ENCODE measurements around the gene STXBP2. TPM values are rescaled to one million over a fixed set of nuclear protein-coding genes. Genes with fewer than 3 reads are reported as not detected.

The STXBP2 gene
- total RNA-seq, 1 experiment from 2014 or later, result 102 TPM

GRCh38 chr19:7636317-7636690, 606 bp upstream of the STXBP2 start:
- no peak overlapping the region for H3K27ac ChIP-seq (ENCODE audit: low read length)
- ChIA-PET CTCF (no interaction called here), POLR2A (no interaction called here)
- BruUV-seq (replicated peaks), result no TSS peak
- H3K9me3 ChIP-seq (ENCODE audit: control insufficient read depth, insufficient read depth, low read depth, low read length), result no peaks in the 10 kb centered on the region
- ATAC-seq (no peak), DNase-seq (ENCODE audit: low read depth, low spot score) (no peak)
- intact Hi-C loops (cut with micrococcal nuclease; ENCODE audit: unreplicated experiment), result no loop called here
- H3K4me3 ChIP-seq (ENCODE audit: low read depth in 2 of 2, low read length in 2 of 2), result peak overlapping the region; percentile 62 to 78
- in situ Hi-C loops (cut with HindIII; ENCODE audit: low pct_unique_long_range_greater_than_20kb, low sequenced_read_pairs), result no loop called here
- TF ChIP-seq REST (IDR thresholded peaks at IDR 0.05; ENCODE audit: insufficient read depth in 1 of 2, low read depth in 2 of 2, low read length in 1 of 2) (no peak), SIN3A (IDR thresholded peaks at IDR 0.05; ENCODE audit: borderline replicate concordance, insufficient read depth, low read depth, low read length) (no peak), CTCF (IDR thresholded peaks at IDR 0.05) (no peak), TCF7L2 (IDR thresholded peaks at IDR 0.05; ENCODE audit: low read depth, low read length) (no peak), POLR2AphosphoS5 (IDR thresholded peaks at IDR 0.05; ENCODE audit: low read depth, low read length) (no peak)
- H3K27me3 ChIP-seq (ENCODE audit: control insufficient read depth, insufficient read depth, low read length), result no peaks in the 10 kb centered on the region
- no peaks in the 10 kb centered on the region; the same call in 1 of the 2 replicates for H3K4me1 ChIP-seq (ENCODE audit: control insufficient read depth, insufficient read depth, low read length)
- H3K36me3 ChIP-seq (ENCODE audit: control insufficient read depth, insufficient read depth, low read length), result no peaks in the 10 kb centered on the region

- TF ChIP-seq SIN3A (IDR thresholded peaks at IDR 0.05; ENCODE audit: borderline replicate concordance, insufficient read depth, low read depth, low read length), result no peak
- TF ChIP-seq CTCF (IDR thresholded peaks at IDR 0.05), result no peak
- TF ChIP-seq REST (IDR thresholded peaks at IDR 0.05; ENCODE audit: insufficient read depth in 1 of 2, low read depth in 2 of 2, low read length in 1 of 2), result no peak
- no peak for TF ChIP-seq TCF7L2 (IDR thresholded peaks at IDR 0.05; ENCODE audit: low read depth, low read length)
- no peak for TF ChIP-seq POLR2AphosphoS5 (IDR thresholded peaks at IDR 0.05; ENCODE audit: low read depth, low read length)
- POLR2A ChIA-PET, result interaction anchor here (0.5 kb wide), 1 partner anchor 12 kb away, joined by 3 read pairs; no protein-coding TSS in a partner anchor
- H3K36me3 ChIP-seq (ENCODE audit: control insufficient read depth, insufficient read depth, low read length), result no peaks in the 10 kb centered on the region
- no peaks in the 10 kb centered on the region for H3K27me3 ChIP-seq (ENCODE audit: control insufficient read depth, insufficient read depth, low read length)
- ATAC-seq (peak; percentile 61), DNase-seq (ENCODE audit: low read depth, low spot score) (no peak)
- in situ Hi-C loops (cut with HindIII; ENCODE audit: low pct_unique_long_range_greater_than_20kb, low sequenced_read_pairs), result no loop called here
- no peaks in the 10 kb centered on the region; the same call in 1 of the 2 replicates for H3K4me1 ChIP-seq (ENCODE audit: control insufficient read depth, insufficient read depth, low read length)
- peak overlapping the region; percentile 73 for H3K27ac ChIP-seq (ENCODE audit: low read length)
- BruUV-seq (replicated peaks), result no TSS peak
- H3K9me3 ChIP-seq (ENCODE audit: control insufficient read depth, insufficient read depth, low read depth, low read length), result no peaks in the 10 kb centered on the region
- H3K4me3 ChIP-seq (ENCODE audit: low read depth in 2 of 2, low read length in 2 of 2), result peak overlapping the region; percentile 62 to 78
- intact Hi-C loops (cut with micrococcal nuclease; ENCODE audit: unreplicated experiment), result no loop called here
- CTCF ChIA-PET, result no interaction called here
These were observed 705 bp downstream of the STXBP2 start for GRCh38 chr19:7637374-7638256.
